ENCODE data around the gene TCEA2. TPM values are rescaled to one million over a fixed set of nuclear protein-coding genes. Genes with fewer than 3 reads are reported as not detected.

TCEA2 gene
- total RNA-seq, 2 donors from 2014 or later: 44.7 to 46.4 TPM

DNA sequence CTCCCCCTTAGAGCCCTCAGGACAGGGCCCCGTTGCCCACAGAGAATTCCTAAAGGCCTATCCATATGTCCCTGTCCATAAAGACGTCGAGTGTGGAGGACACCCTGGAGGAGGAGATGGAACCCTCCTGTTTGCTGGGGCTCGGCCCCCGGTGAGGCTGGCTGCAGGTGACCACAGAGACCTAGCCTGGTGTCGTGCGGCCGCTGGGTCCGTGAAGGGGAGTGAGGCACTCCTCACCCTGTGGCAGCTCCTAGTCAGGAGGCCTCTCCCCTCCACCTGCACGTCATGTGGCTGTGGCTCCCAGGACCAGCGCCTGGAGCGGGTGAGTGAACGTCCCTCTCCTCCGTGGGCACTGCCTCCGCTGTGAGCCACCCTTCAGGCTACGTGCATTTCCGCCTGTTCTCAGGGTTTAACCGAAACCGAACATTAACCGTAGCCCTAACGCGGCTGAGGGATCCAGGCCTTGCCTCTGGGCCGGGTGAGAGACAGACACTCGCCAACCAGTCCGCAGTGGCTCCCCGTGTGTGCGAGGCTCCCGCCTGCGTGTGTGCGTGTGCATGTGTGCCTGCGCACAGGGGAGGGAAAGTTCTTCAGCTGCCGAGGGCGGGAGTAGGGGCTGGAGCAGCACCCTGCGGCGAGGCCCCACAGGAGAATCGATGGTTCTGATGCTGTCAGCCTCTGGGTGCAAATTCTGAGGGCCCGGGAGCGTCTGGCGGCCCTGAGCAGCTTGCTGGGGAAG lies 5.9 kb upstream of the TCEA2 start:
- intact Hi-C loops (cut with DNase I): loop anchor here in 1 of 2 donors (5.0 kb wide), 1 partner anchor 75 kb away; the partner anchor contains the start of gene PRPF6
- ATAC-seq: peak in 1 of 2 donors; percentile 3
- no peak for DNase-seq

DNA sequence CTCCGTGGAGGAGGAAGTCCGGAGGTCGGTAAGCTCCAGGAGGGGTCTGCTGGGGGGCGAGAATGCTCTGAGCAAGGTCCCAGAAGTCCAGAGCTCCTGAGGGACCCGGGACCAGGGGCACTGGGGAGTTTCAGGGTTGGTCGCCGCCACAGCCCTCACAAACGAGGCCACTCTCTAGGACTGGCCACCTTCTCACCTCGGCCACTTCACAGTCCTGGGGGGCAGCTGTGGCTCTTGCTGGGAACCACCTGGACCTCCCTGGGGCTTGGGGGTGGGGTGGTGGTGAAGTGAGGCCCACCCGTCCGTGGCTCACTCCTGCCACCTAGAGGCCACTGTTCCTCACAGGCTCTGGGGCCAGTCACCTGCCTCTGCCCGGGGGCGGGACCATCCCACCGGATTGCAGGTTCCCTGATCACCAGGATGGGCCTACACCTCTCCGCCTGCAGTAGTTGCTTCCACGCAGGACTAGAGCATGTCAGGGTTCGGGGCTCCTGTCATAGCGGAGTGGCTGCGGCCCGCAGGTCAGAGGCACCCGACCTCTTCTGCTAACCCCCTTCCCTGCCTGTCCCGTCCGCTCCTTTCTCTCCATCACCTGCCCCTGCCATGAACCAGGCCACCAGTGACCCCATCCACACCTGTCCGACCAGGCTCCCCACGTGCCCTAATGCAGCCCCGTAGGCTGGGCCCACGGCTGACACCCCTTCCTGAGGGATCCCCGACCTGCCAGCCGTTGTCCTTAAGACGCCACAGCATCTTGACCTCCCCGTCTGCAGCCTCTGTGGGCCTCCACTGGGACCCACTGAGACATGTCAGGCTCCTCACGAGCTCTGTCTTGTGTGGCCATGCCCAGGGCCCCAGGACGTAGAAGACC lies 5.1 kb upstream of the TCEA2 start:
- intact Hi-C loops (cut with DNase I): loop anchor here in 1 of 2 donors (5.0 kb wide), 1 partner anchor 76 kb away; the partner anchor contains the start of gene PRPF6
- peak; percentile 48 to 54 for ATAC-seq
- peak; percentile 88 for DNase-seq

DNA sequence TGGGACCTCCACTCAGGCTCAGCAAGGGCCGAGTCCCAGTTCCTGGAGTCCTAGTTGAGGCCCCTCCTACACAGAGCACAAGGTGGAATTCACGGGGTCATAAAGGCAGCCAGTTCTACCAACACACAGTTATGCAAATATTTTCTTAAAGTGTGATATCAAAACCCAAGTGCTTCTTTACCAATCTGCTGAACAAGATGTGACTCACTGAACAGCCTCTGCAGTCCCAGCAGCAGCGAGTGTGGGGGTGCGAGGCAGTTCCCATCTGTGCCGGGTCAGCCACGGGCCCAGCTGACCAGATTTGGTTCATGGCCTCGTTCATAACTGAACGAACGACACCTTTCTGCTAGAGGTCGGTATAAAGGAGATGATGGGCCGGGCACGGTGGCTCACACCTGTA lies 4.5 kb upstream of the TCEA2 start:
- no peak for ATAC-seq
- intact Hi-C loops (cut with DNase I): loop anchor here in 1 of 2 donors (5.0 kb wide), 1 partner anchor 76 kb away; the partner anchor contains the start of gene PRPF6
- DNase-seq: no peak

DNA sequence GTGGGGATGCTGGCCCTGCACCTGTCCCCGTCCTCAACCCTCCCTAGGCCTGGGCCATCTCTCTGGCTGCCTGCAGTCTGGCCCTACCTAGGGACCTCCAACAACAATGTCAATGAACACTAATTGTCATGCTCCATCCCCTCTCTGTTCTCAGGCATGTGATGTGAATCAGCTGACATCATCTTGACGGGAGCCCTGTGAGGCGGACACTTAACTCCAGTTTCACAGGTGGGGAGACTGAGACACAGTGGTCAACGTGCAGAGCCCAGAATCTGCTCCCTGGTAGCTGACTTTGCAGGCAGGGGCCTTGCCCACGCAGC lies 762 bp upstream of the TCEA2 start:
- intact Hi-C loops (cut with DNase I): no loop called here
- DNase-seq: no peak
- no peak for ATAC-seq

DNA sequence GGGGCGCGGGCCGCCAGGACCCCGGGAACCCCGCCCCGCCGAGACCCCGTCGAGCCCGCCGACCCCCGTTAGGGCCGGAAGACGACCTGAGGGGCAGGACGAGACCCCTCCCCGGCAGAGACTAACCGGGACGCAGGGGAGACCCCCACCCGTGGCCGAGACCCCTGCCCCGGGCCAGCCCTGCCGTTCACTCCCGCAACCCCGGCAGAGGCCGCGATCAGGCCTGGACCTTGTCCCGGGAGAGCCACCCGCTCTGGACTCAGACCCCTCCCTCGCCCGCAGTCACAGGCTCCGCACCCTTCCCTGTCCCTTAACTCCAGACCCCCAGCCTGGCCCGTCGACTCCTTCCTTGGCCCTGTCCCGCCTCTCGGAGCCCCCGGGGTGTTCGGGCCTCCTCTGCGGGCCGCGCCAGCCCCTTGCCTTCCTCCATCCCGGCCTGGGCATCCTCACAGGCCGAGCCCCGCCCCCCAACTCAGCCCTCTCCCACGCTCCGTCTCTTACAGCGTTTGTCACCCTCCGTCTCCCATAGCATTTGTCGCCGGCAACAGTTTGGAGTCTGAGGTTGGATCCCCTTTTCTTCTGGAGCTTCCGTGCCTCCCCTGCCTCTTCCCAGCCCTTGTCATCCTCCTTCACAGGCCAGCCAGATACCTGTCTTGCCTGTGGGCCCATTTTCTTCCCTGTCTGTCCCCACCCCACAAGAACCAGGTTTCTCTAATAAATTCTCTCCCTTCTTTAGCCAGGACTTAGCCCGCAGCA lies 569 bp downstream of the TCEA2 start:
- intact Hi-C loops (cut with DNase I): no loop called here
- ATAC-seq: peak; percentile 16 to 23
- no peak for DNase-seq

DNA sequence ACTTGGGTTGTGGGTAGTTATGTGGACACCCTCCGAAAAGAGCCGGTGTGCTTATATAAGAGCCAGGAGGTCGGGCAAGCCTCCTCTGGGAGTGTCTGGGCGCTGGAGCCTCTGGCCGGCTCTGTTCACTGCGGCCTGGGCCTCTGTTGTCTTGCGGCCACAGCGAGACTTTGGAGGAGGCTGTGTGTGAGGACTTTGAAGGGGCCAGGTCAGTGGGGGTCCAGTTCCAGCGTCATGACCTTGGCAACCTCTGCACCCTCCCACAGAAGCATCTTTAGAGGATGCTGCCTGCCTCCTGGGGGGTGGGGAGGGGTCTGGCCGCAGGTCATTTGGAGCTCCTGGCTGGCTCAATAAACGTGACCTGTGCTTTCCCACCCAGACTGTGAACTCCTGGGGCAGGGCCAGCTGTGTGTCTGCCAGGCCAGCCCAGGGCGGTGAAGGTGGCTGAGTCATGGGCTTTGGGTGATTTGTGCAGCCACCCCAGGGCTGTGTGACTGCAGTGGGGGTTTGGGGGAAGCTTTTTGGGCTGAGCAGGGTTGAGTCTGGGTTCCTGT lies 1.2 kb downstream of the TCEA2 start:
- peak in 1 of 2 donors; percentile 7 for ATAC-seq
- intact Hi-C loops (cut with DNase I): no loop called here
- peak; percentile 53 for DNase-seq

DNA sequence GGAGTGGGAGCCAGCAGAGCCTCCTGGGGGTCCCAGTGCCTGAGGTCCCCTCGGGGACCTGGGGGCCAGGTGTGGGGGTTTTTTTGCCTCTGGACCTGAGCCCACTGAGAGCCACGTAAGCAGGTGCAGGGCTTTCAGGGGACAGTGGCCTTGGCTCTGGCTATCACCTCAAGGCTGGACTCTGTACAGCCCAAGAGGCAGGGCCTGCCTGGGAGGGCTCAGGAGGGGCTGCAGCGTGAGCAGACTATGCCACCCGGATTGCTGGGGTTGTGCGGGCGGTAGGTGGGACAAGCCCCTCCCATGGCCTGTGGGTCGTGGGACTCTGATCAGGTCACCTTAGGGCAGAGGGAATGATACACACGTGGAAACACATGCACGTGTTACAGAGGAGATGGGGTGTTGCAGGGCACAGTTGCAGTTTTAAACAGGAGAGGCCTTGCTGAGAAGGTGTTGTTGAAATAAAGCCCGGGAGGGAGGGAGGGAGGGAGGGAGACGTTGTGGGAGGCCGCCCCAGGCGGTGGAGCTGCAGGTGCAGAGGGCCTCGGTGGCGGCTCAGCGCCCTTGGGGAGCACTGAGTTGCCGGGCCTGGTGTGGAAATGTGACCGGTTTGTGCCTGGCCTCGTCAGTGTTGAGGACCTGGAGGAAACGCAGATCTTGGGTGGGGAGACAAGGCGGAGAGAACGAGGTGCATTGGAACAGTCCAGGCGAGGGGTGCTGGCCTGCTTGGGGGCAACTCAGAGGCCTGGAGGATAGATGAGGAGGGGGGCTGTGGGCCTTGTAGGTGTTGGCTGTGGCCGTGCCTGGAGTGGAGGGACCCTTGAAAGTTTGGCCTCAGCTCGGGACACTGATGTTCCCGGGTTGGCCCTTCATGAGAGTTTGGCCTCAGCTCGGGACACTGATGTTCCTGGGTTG lies 2.3 kb downstream of the TCEA2 start:
- no peak for DNase-seq
- no peak for ATAC-seq
- intact Hi-C loops (cut with DNase I): no loop called here

DNA sequence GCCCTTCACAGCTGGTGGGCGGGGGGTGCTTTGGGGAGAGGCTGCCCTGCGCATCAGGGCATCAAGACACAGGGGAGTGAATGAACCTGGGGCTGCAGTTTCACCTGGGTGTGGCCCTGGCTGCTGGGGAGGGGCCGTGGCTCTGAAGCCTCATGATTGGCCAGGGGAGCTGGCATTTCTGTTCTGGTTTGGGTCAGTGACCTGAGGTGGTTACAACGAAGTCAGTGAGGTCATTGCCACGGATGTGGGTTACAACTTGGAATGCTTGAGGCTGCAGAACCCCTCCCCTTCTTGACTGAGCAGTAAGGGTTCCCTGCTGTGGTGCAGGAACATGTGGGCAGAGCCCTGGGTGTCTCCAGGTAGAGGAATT lies 3.0 kb downstream of the TCEA2 start:
- intact Hi-C loops (cut with DNase I): no loop called here
- ATAC-seq: no peak
- peak; percentile 24 for DNase-seq

DNA sequence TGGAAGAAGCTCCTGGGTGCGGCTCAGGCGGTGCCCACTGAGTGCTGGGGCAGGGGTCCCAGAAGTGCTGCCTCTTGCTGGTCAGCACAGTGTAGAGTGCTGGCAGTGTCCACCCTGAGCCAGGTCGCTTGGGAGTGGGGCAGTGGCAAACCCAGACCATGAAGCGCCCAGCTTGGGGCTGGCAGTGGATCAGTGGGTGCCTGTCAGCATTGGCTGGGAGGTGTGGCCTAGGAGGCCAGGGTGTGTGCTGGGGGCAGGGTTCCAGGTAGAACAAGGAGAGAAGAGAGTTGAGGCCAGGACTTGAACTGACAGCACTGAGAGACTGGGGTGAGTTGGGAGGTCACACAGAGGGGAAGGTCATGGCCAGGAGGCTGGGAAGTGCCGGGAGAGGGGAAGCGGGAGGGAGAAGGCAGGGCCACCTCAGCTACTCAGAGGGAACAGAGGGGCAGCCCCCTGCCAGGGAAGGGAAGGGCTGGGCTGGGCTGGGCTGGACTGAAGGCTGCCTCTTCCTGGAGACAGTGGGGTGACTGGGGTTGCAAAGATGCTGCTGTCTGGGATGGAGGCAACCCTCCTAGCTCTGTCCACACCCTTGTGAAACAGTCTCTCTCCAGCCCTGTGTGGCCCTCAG lies 4.1 kb downstream of the TCEA2 start:
- intact Hi-C loops (cut with DNase I): no loop called here
- ATAC-seq: no peak
- DNase-seq: no peak

DNA sequence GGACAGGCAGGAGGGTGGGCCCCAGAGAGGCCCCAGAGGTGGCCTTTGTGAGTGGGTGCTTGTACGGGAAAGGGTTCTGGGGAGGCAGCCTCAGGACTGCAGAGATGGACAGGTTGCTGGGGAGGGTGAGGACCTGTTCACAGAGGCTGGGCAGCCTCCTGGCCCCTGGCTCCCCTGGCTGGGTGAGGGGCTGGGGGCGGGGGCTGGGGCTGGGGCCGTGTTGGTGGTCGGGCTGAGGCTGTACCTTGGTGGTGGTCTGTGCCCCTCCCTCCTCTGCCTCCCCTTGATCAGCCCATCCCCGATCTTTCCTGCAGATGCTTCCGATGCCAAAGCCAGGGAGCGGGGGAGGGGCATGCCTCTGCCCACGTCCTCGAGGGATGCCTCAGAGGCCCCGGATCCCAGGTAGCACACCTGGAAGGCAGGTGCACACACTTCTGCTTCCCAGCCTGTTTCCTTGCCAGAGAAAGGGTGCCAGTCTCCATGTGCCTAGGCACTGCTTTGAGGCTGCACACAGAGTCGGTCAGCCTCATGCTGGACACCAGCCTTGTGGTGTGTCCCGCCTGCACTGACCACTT lies 4.8 kb downstream of the TCEA2 start:
- no peak for DNase-seq
- no peak for ATAC-seq
- intact Hi-C loops (cut with DNase I): no loop called here

DNA sequence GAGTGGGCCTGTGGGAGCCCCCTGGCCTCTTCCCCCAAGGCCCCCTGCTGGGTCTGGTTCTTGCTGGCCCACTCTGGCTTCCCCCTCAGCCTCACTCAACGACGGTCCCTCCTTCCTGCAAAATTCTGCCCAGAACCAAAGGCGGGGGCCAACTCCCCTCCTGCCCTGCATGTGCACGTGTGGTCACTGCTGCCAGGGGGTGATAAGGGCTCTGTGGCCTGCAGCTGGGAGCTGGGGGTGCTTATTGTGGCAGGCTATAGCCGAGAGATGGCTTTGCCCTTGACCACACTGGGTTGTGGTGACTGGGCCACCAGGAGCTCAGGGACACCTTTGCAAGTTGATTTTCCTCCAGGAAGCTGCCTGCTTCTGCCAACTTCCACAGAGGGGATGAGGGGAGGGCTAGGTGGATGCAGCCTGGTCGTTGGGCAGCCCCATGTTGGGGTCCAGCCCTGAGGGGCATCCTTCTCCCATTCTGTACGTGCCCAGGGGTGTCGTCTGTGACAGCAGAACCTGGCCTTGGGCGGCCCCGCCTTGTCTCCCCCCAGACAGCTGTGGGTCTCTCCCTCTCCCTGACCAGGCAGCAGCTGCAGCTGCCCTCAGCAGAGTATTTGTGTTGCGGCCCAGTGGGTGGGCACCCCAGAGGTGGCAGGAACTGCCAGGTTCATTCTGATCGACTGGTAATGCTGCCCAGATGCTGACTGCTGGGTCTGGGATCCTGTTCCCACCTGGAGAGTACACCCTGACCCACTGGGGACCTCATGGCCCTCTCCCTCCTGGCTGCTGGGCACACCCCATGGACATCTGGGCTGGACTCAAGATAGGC lies 5.6 kb downstream of the TCEA2 start:
- intact Hi-C loops (cut with DNase I): no loop called here
- DNase-seq (no peak), ATAC-seq (no peak)

DNA sequence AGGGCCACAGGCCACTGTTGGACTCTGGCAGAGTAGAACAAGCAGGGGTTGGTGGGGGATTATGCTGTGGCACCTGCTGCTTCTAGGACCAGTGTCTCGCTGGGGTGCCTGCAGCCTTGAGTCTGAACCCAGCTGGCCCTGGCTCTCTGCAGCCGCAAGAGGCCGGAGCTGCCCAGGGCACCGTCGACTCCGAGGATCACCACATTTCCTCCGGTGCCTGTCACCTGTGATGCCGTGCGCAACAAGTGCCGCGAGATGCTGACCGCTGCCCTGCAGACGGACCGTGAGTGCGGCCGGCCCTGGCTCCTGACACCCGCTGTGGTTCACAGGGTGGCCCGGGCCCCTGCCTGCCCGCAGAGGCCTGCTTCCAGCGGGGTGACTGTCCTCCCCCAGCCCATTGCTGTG lies 6.2 kb downstream of the TCEA2 start:
- ATAC-seq: no peak
- DNase-seq: no peak
- intact Hi-C loops (cut with DNase I): no loop called here

DNA sequence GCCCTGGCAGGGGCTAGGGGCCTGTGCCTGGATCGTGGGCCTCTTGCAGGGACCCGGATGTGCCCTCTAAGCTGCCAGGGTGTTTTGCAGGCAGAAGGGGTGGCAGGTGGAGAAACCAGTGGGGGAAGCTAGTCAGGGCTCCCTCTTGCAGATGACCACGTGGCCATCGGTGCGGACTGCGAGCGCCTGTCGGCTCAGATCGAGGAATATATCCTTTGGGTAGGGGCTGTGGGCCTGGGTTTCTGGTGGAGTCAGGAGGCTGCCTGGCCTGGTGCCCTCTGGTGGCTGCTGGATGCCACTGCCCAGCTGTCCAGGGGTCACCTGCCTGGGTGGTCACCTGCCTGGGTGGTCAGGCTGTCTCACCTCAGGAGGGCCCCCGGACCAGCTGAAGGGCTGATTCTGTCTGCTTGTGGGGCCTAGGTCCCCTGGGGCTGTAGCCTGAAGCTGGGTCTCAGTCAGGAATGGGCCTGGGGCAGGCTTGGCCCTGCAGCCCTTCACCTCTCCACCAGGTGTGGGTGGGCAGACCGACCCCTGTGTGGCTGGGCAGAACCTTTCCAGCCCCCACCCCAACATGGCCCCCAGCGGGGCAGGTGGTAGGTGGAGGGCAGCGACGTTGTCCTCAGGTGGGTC lies 6.7 kb downstream of the TCEA2 start:
- peak in 1 of 2 donors; percentile 2 for ATAC-seq

DNA sequence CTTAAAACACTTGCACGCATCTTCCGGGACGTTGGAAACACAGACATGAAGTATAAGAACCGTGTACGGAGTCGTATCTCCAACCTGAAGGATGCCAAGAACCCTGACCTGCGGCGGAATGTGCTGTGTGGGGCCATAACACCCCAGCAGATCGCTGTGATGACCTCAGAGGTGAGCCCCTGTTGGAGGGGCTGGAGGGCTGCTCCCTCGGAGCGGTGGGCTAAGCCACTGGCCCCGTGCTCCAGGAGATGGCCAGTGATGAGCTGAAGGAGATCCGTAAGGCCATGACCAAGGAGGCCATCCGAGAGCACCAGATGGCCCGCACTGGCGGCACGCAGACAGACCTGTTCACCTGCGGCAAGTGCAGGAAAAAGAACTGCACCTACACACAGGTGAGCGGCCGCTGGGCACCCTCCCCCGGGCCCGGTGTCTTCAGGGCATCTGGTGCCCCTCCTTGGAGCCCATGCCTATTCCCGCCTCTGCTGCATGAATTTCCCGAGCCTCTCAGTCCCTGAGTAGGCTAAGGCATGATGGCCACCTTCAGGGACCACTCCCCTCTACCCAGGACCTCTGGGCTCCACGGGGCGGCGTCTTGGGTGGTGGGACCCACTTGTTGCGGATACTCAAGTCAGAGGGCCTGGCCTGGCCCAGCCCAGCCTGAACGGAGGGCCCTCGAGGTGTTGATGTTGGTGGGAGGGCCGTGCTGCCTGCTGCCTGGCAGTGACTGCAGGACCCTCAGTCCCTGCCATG lies 7.4 kb downstream of the TCEA2 start:
- intact Hi-C loops (cut with DNase I): no loop called here
- no peak for DNase-seq
- ATAC-seq: no peak

More for the DNA sequence above, 6.7 kb downstream of the TCEA2 start:
- intact Hi-C loops (cut with DNase I): no loop called here
- DNase-seq: no peak
